HL-60 (cell line): ENCODE measurements around the gene PIK3C2B.

Experiments
- DNase-seq, 2 experiments: peaks; one replicate each; pipeline ENCODE4 v3.0.0-alpha.2; 2010 to 2020; ENCODE audit warnings: low read depth in 1 of 2, low spot score in 1 of 2
- H3K27ac ChIP-seq: fragments of 250-450 bp; sonication (Bioruptor Pico); replicated peaks from 2 replicates; pipeline ENCODE4 v1.5.1; 2020; ENCODE audit warnings: mild to moderate bottlenecking, moderate library complexity
- H3K27me3 ChIP-seq: fragments of 250-450 bp; sonication (Bioruptor Pico); 2 replicates; pipeline ENCODE4 v1.5.1; 2021; ENCODE audit warnings: mild to moderate bottlenecking, moderate library complexity; ENCODE audit not compliant: insufficient read depth, poor library complexity, severe bottlenecking
- H3K4me3 ChIP-seq: replicated peaks from 2 replicates; pipeline ENCODE4 v1.5.1; 2011; ENCODE audit warnings: mild to moderate bottlenecking, control low read depth, low read length; ENCODE audit not compliant: insufficient read depth
- GABPA ChIP-seq: IDR thresholded peaks from 2 replicates; pipeline ENCODE4 v1.6.1; 2012; ENCODE audit warnings: low read depth
- POLR2AphosphoS5 ChIP-seq: IDR thresholded peaks from 2 replicates; pipeline ENCODE4 v1.6.1; 2012; ENCODE audit warnings: low read depth
- SPI1 ChIP-seq: IDR thresholded peaks from 2 replicates; pipeline ENCODE4 v1.6.1; 2012; ENCODE audit warnings: low read depth, mild to moderate bottlenecking, borderline replicate concordance
- TF ChIP-seq, protein P1 (sequence below): IDR thresholded peaks from one replicate; pipeline ENCODE4 v1.5.1; 2011; ENCODE audit warnings: low read length, control low read depth, inconsistent platforms; ENCODE audit not compliant: insufficient read depth
- TF ChIP-seq, protein P2 (sequence below): IDR thresholded peaks from 2 replicates; pipeline ENCODE4 v1.6.1; 2012; ENCODE audit warnings: low read depth; ENCODE audit not compliant: insufficient replicate concordance

Gene PIK3C2B

DNA sequence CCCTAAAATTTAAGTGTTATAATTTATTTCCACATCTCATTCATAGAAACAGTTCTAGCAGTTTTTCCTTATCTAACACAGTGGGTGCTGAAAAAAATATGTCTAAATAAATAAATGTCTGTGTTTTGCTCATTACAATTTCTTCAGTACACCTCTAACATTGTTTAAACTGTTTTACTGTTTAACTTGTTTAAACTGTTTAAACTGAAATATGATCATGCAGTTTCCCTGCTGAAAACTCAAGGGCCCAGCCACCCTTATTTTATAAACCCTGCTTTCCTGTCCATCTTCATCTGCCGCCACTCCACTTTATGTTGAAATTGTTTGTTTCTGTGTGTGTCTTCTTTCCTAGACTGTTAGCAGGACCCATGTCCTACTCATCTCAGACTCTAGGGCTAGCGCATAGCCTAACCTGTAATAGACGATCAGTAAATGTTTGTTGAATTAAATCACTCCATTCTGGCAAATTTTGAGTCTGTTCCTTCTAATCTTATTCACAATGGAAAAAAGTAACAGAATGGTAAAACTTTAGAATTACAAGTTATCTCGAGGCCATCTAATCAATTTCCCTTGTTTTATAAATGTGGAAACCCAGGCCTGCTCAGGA is 9.4 kb upstream of the PIK3C2B start:
- no peak overlapping the region for H3K4me3 ChIP-seq
- no peak for DNase-seq
- TF ChIP-seq, protein P1, sequence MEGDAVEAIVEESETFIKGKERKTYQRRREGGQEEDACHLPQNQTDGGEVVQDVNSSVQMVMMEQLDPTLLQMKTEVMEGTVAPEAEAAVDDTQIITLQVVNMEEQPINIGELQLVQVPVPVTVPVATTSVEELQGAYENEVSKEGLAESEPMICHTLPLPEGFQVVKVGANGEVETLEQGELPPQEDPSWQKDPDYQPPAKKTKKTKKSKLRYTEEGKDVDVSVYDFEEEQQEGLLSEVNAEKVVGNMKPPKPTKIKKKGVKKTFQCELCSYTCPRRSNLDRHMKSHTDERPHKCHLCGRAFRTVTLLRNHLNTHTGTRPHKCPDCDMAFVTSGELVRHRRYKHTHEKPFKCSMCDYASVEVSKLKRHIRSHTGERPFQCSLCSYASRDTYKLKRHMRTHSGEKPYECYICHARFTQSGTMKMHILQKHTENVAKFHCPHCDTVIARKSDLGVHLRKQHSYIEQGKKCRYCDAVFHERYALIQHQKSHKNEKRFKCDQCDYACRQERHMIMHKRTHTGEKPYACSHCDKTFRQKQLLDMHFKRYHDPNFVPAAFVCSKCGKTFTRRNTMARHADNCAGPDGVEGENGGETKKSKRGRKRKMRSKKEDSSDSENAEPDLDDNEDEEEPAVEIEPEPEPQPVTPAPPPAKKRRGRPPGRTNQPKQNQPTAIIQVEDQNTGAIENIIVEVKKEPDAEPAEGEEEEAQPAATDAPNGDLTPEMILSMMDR: no peak
- TF ChIP-seq, protein P2, sequence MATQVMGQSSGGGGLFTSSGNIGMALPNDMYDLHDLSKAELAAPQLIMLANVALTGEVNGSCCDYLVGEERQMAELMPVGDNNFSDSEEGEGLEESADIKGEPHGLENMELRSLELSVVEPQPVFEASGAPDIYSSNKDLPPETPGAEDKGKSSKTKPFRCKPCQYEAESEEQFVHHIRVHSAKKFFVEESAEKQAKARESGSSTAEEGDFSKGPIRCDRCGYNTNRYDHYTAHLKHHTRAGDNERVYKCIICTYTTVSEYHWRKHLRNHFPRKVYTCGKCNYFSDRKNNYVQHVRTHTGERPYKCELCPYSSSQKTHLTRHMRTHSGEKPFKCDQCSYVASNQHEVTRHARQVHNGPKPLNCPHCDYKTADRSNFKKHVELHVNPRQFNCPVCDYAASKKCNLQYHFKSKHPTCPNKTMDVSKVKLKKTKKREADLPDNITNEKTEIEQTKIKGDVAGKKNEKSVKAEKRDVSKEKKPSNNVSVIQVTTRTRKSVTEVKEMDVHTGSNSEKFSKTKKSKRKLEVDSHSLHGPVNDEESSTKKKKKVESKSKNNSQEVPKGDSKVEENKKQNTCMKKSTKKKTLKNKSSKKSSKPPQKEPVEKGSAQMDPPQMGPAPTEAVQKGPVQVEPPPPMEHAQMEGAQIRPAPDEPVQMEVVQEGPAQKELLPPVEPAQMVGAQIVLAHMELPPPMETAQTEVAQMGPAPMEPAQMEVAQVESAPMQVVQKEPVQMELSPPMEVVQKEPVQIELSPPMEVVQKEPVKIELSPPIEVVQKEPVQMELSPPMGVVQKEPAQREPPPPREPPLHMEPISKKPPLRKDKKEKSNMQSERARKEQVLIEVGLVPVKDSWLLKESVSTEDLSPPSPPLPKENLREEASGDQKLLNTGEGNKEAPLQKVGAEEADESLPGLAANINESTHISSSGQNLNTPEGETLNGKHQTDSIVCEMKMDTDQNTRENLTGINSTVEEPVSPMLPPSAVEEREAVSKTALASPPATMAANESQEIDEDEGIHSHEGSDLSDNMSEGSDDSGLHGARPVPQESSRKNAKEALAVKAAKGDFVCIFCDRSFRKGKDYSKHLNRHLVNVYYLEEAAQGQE: no peak
- TF ChIP-seq SPI1: no peak
- no peak for TF ChIP-seq GABPA
- no peak for TF ChIP-seq POLR2AphosphoS5
- H3K27ac ChIP-seq: 0 out of 2 replicates have a peak overlapping the region, but pooled peaks have one; percentile 11
- H3K27me3 ChIP-seq: no peaks in the 10 kb centered on the region

DNA sequence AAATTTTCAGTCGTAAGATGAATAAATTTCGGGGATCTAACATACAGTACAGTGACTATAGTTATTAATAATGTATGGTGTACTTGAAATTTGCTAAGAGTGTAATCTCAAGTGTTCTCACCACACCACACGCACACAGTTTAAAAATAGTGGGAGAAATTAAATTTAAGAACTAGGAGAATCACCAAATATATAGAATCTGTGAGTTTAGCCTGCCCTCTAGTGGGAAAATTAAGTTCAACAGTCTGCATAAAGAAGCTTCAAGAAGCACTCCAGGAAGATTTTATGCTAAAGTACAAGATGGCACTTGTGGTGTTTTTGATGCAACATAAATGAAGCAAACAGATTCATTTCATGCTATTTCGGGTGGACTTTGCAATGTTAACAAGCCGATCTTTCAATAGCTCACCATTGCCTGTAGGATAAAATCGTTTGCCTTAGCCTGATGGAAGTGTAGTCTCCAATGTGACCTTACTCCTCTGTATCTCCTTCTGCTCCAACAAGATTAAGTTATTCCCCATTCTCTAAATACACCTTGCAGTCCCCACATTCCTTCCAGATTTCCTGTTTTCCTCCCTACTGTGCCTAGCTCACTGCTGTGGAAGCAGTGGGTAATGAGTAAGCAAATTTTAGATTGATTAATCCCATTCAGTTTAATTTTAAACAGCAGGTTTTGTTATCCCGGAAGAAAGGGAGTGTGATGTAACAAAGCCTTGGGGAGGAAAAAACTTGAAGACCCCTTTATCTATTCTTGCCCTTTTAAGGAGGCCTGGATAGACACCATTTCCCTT is 8.7 kb upstream of the PIK3C2B start:
- H3K27me3 ChIP-seq: no peaks in the 10 kb centered on the region
- H3K4me3 ChIP-seq: no peak overlapping the region
- TF ChIP-seq GABPA: no peak
- TF ChIP-seq, protein P2: no peak
- no peak for TF ChIP-seq SPI1
- TF ChIP-seq, protein P1: peak; percentile 56
- no peak for TF ChIP-seq POLR2AphosphoS5
- H3K27ac ChIP-seq: peak overlapping the region; percentile 11; the same call in 1 of the 2 replicates
- peak in 1 of 2 experiments; percentile 55 for DNase-seq

DNA sequence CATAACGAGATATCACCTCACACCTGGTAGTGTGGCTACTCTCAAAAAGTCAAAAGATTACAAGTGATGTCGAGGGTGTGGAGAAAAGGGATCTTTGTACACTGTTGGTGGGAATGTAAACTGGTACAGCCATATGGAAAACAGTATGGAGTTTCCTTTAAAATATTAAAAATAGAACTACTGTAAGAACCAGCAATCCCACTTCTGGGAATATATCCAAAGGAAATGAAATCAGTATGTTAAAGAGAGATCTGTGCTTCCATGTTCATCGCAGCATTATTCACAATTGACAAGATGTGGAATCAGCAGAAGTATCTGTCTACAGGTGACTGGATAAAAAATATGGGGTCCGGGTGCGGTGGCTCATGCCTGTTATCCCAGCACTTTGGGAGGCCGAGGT is 7.6 kb upstream of the PIK3C2B start:
- no peak for DNase-seq
- H3K27me3 ChIP-seq: no peaks in the 10 kb centered on the region
- no peak overlapping the region for H3K4me3 ChIP-seq
- no peak overlapping the region for H3K27ac ChIP-seq
- TF ChIP-seq SPI1 (no peak), GABPA (no peak), POLR2AphosphoS5 (no peak)
- TF ChIP-seq, protein P2: no peak
- TF ChIP-seq, protein P1: no peak
